Loucy (cell line): ENCODE results near the gene MYO1E.

Experiments used
- H2AFZ ChIP-seq: fragments of 200-600 bp; sonication (generic); 2 replicates; pipeline ENCODE4 v1.6.0; 2016; ENCODE audit warnings: antibody characterized with exemption, mild to moderate bottlenecking, low read length, moderate library complexity
- H3F3A ChIP-seq: fragments of 200-600 bp; 2 replicates; pipeline ENCODE4 v1.6.0; 2016; ENCODE audit warnings: antibody characterized with exemption, low read depth, mild to moderate bottlenecking
- H3K27me3 ChIP-seq: fragments of 200-600 bp; sonication (generic); 2 replicates; pipeline ENCODE4 v1.6.1; 2014; ENCODE audit warnings: low read length, mild to moderate bottlenecking; ENCODE audit not compliant: insufficient read depth, poor library complexity, severe bottlenecking
- H3K36me3 ChIP-seq: fragments of 200-600 bp; sonication (generic); 2 replicates; pipeline ENCODE4 v1.6.1; 2016; ENCODE audit warnings: low read length; ENCODE audit not compliant: insufficient read depth
- H3K4me1 ChIP-seq: fragments of 200-600 bp; sonication (generic); 2 replicates; pipeline ENCODE4 v1.5.1; 2014; ENCODE audit warnings: low read length, mild to moderate bottlenecking; ENCODE audit not compliant: insufficient read depth, poor library complexity, severe bottlenecking
- H3K4me2 ChIP-seq: fragments of 200-600 bp; sonication (generic); 2 replicates; pipeline ENCODE4 v1.6.0; 2014; ENCODE audit warnings: antibody characterized with exemption, low read length, low read depth, mild to moderate bottlenecking; ENCODE audit not compliant: poor library complexity, severe bottlenecking
- H3K4me3 ChIP-seq: fragments of 200-600 bp; sonication (generic); 2 replicates; pipeline ENCODE4 v1.5.1; 2014; ENCODE audit warnings: low read length, mild to moderate bottlenecking, mixed read lengths; ENCODE audit not compliant: poor library complexity, severe bottlenecking
- H3K79me2 ChIP-seq: fragments of 200-600 bp; sonication (generic); 2 replicates; pipeline ENCODE4 v1.6.1; 2014; ENCODE audit warnings: low read length; ENCODE audit not compliant: insufficient read depth
- H3K9ac ChIP-seq: fragments of 200-600 bp; sonication (generic); 2 replicates; pipeline ENCODE4 v1.6.0; 2014; ENCODE audit warnings: mild to moderate bottlenecking, low read depth, low read length, moderate library complexity; ENCODE audit not compliant: poor library complexity, severe bottlenecking
- H3K9me2 ChIP-seq: fragments of 200-600 bp; sonication (generic); replicated peaks from 2 replicates; pipeline ENCODE4 v1.6.1; 2016; ENCODE audit warnings: low read depth, low read length, mixed read lengths
- H3K9me3 ChIP-seq: fragments of 200-600 bp; sonication (generic); 2 replicates; pipeline ENCODE4 v1.6.1; 2014; ENCODE audit warnings: mild to moderate bottlenecking, antibody characterized with exemption, low read length, low read depth; ENCODE audit not compliant: insufficient read depth
- H4K20me1 ChIP-seq: fragments of 200-600 bp; sonication (generic); 2 replicates; pipeline ENCODE4 v1.6.0; 2014; ENCODE audit warnings: antibody characterized with exemption, low read length, mild to moderate bottlenecking; ENCODE audit not compliant: insufficient read depth, poor library complexity, severe bottlenecking
- EZH2phosphoT487 ChIP-seq: fragments of 200-600 bp; IDR thresholded peaks from 2 replicates; pipeline ENCODE4 v1.6.1; 2018; ENCODE audit warnings: antibody characterized with exemption, mild to moderate bottlenecking, moderate library complexity, borderline replicate concordance
- TF ChIP-seq, protein P1 (sequence below): fragments of 200-600 bp; sonication (generic); conservative IDR thresholded peaks from 2 replicates; pipeline ENCODE4 v1.5.1; 2014; ENCODE audit warnings: mild to moderate bottlenecking, antibody characterized with exemption, low read length

MYO1E gene

DNA sequence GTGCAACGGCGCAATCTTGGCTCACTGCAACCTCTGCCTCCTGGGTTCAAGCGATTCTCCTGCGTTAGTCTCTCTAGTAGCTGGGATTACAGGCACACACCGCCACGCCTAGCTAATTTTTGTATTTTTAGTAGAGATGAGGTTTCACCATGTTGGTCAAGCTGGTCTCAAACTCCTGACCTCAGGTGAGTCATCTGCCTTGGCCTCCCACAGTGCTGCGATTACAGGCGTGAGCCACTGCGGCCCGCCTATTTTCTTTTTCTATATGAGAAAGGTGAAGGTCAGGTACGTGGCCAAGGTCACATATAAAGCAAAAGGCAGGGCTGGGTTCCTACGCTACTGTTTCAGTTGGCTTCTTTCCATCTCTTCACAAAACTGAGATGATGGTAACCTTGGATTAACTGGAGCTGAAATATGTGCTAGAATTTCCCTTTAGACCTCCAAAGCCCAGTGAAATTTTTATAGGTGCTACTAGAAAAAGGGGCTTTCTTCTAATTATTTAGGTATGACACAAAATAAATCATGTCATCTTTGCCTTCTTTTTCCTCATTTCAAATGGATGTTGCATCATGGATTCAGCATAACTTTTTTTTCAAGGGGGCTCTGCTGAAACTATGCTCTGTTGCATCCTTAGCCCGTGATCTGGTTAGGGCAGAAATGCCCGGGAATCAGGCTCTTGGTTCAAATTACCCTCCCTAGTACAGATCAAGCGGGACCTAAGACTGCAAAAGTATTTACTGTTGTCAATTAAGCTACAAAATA is 68.5 kb downstream of the MYO1E start:
- Histone ChIP-seq H3K4me3 (no peak overlapping the region), H2AFZ (no peak overlapping the region), H3K4me1 (peaks cover 11% of the 10 kb centered on the region), H3F3A (no peaks in the 10 kb centered on the region), H3K4me2 (no peak overlapping the region), H3K36me3 (no peaks in the 10 kb centered on the region), H3K27me3 (no peaks in the 10 kb centered on the region), H3K79me2 (no peaks in the 10 kb centered on the region), H4K20me1 (no peaks in the 10 kb centered on the region), H3K9me2 (no peaks in the 10 kb centered on the region), H3K9me3 (no peaks in the 10 kb centered on the region), H3K9ac (no peak overlapping the region)
- TF ChIP-seq EZH2phosphoT487: no peak
- TF ChIP-seq, protein P1, sequence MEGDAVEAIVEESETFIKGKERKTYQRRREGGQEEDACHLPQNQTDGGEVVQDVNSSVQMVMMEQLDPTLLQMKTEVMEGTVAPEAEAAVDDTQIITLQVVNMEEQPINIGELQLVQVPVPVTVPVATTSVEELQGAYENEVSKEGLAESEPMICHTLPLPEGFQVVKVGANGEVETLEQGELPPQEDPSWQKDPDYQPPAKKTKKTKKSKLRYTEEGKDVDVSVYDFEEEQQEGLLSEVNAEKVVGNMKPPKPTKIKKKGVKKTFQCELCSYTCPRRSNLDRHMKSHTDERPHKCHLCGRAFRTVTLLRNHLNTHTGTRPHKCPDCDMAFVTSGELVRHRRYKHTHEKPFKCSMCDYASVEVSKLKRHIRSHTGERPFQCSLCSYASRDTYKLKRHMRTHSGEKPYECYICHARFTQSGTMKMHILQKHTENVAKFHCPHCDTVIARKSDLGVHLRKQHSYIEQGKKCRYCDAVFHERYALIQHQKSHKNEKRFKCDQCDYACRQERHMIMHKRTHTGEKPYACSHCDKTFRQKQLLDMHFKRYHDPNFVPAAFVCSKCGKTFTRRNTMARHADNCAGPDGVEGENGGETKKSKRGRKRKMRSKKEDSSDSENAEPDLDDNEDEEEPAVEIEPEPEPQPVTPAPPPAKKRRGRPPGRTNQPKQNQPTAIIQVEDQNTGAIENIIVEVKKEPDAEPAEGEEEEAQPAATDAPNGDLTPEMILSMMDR: no peak

GRCh38 chr15:59303633-59304032 is 69.0 kb downstream of the MYO1E start:
- no peaks in the 10 kb centered on the region for H3K9me3 ChIP-seq
- no peak overlapping the region for H3K4me2 ChIP-seq
- H3K27me3 ChIP-seq: no peaks in the 10 kb centered on the region
- TF ChIP-seq, protein P1: no peak
- TF ChIP-seq EZH2phosphoT487: no peak
- H3K36me3 ChIP-seq: no peaks in the 10 kb centered on the region
- H3F3A ChIP-seq: no peaks in the 10 kb centered on the region
- no peak overlapping the region for H2AFZ ChIP-seq
- no peak overlapping the region for H3K9ac ChIP-seq
- H3K4me3 ChIP-seq: no peak overlapping the region
- H3K79me2 ChIP-seq: no peaks in the 10 kb centered on the region
- H4K20me1 ChIP-seq: no peaks in the 10 kb centered on the region
- peaks cover 11% of the 10 kb centered on the region for H3K4me1 ChIP-seq
- H3K9me2 ChIP-seq: no peaks in the 10 kb centered on the region

DNA sequence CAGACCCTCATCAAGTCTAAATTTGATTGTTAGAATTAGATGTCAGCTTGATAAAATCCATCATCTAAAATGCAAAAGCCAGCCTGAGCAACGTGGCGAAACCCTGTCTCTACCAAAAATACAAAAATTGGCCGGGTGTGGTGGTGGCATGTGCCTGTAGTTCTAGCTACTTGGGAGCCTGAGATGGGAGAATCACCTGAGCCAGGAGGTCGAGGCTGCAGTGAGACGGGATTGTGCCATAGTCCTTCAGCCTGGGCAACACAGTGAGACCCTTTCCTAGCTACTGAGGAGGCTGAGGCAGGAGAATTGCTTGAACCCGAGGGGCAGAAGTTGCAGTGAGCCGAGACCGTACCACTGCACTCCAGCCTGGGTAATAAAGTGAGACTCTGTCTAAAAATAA is 69.5 kb downstream of the MYO1E start:
- no peaks in the 10 kb centered on the region for H3K9me3 ChIP-seq
- no peaks in the 10 kb centered on the region for H3K9me2 ChIP-seq
- H3F3A ChIP-seq: no peaks in the 10 kb centered on the region
- no peak overlapping the region for H2AFZ ChIP-seq
- H3K4me1 ChIP-seq: peaks cover 11% of the 10 kb centered on the region
- no peak overlapping the region for H3K9ac ChIP-seq
- no peaks in the 10 kb centered on the region for H4K20me1 ChIP-seq
- H3K27me3 ChIP-seq: no peaks in the 10 kb centered on the region
- TF ChIP-seq, protein P1: no peak
- TF ChIP-seq EZH2phosphoT487: no peak
- no peak overlapping the region for H3K4me2 ChIP-seq
- no peaks in the 10 kb centered on the region for H3K79me2 ChIP-seq
- no peak overlapping the region for H3K4me3 ChIP-seq
- no peaks in the 10 kb centered on the region for H3K36me3 ChIP-seq
